Testis (tissue), 2 donors: ENCODE results near the gene LPAR3.

Experiments
- POLR2A ChIP-seq: fragments of 450-650 bp; IDR thresholded peaks from one replicate; pipeline ENCODE4 v1.6.1; 2017; ENCODE audit warnings: antibody characterized with exemption, mild to moderate bottlenecking, moderate library complexity
- TF ChIP-seq, protein P1 (sequence below), 3 experiments: fragments of 450-650 bp in 2 of 3; fragments of 200-600 bp in 1 of 3; sonication (generic) in 1 of 3; IDR thresholded peaks; one replicate each; pipeline ENCODE4 v1.5.1; 2016 to 2019; ENCODE audit warnings: antibody characterized with exemption in 3 of 3, mild to moderate bottlenecking in 2 of 3, moderate library complexity in 1 of 3

DNA sequence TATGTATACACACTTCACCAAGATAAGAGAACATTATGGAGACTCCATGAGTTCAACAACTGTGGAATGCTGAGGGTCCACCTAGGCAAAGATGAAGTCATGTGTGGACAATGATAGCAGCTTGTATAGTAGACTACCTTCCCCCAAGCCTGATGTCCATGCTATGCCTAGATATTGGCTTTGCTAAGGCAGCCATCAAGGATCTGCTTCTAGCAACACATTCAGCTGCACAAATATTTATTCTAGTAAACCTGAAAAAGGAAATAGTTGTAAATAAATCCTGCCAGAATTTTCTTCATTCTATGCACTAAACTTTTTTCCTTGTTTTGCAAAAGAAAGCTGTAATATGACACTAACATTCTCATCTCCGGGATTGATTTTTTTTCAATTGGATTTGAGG, 7.0 kb upstream of the LPAR3 start:
- TF ChIP-seq, protein P1, sequence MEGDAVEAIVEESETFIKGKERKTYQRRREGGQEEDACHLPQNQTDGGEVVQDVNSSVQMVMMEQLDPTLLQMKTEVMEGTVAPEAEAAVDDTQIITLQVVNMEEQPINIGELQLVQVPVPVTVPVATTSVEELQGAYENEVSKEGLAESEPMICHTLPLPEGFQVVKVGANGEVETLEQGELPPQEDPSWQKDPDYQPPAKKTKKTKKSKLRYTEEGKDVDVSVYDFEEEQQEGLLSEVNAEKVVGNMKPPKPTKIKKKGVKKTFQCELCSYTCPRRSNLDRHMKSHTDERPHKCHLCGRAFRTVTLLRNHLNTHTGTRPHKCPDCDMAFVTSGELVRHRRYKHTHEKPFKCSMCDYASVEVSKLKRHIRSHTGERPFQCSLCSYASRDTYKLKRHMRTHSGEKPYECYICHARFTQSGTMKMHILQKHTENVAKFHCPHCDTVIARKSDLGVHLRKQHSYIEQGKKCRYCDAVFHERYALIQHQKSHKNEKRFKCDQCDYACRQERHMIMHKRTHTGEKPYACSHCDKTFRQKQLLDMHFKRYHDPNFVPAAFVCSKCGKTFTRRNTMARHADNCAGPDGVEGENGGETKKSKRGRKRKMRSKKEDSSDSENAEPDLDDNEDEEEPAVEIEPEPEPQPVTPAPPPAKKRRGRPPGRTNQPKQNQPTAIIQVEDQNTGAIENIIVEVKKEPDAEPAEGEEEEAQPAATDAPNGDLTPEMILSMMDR (IDR thresholded peaks at IDR 0.05), result no peak
- TF ChIP-seq POLR2A, result no peak
